ENCODE measurements around the gene CCDC85C. TPM values are rescaled to one million over a fixed set of nuclear protein-coding genes. Genes with fewer than 3 reads are reported as not detected.

The CCDC85C gene
- total RNA-seq, 1 experiment from 2014 or later, result 35.8 TPM

GRCh38 chr14:99603471-99604277, at the start of gene CCDC85C (continued):
- peak; percentile 98 for TF ChIP-seq MLX (CRISPR knock-in tag; IDR thresholded peaks at IDR 0.05)
- peak; percentile 97 for TF ChIP-seq E2F1 (CRISPR knock-in tag; IDR thresholded peaks at IDR 0.05)
- TF ChIP-seq, protein P1, sequence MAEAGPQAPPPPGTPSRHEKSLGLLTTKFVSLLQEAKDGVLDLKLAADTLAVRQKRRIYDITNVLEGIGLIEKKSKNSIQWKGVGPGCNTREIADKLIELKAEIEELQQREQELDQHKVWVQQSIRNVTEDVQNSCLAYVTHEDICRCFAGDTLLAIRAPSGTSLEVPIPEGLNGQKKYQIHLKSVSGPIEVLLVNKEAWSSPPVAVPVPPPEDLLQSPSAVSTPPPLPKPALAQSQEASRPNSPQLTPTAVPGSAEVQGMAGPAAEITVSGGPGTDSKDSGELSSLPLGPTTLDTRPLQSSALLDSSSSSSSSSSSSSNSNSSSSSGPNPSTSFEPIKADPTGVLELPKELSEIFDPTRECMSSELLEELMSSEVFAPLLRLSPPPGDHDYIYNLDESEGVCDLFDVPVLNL (CRISPR knock-in tag; IDR thresholded peaks at IDR 0.05; ENCODE audit: borderline replicate concordance, low read depth), result peak; percentile 96
- peak; percentile 84 for TF ChIP-seq ZNF317 (CRISPR knock-in tag; IDR thresholded peaks at IDR 0.05; ENCODE audit: borderline replicate concordance, low read depth)
- TF ChIP-seq USF2 (CRISPR knock-in tag; IDR thresholded peaks at IDR 0.05), result peak; percentile 39
- peak; percentile 75; the same call in 1 of the 2 replicates for TF ChIP-seq SP1 (CRISPR knock-in tag; conservative IDR thresholded peaks at IDR 0.05)
- TF ChIP-seq ETV6 (CRISPR knock-in tag; IDR thresholded peaks at IDR 0.05), result peak; percentile 99
- TF ChIP-seq ZNF219 (CRISPR knock-in tag; IDR thresholded peaks at IDR 0.05; ENCODE audit: borderline replicate concordance), result peak; percentile 97
- no peak for TF ChIP-seq OVOL2 (CRISPR knock-in tag; IDR thresholded peaks at IDR 0.05; ENCODE audit: borderline replicate concordance)
- TF ChIP-seq, protein P2, sequence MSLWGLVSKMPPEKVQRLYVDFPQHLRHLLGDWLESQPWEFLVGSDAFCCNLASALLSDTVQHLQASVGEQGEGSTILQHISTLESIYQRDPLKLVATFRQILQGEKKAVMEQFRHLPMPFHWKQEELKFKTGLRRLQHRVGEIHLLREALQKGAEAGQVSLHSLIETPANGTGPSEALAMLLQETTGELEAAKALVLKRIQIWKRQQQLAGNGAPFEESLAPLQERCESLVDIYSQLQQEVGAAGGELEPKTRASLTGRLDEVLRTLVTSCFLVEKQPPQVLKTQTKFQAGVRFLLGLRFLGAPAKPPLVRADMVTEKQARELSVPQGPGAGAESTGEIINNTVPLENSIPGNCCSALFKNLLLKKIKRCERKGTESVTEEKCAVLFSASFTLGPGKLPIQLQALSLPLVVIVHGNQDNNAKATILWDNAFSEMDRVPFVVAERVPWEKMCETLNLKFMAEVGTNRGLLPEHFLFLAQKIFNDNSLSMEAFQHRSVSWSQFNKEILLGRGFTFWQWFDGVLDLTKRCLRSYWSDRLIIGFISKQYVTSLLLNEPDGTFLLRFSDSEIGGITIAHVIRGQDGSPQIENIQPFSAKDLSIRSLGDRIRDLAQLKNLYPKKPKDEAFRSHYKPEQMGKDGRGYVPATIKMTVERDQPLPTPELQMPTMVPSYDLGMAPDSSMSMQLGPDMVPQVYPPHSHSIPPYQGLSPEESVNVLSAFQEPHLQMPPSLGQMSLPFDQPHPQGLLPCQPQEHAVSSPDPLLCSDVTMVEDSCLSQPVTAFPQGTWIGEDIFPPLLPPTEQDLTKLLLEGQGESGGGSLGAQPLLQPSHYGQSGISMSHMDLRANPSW (CRISPR knock-in tag; conservative IDR thresholded peaks at IDR 0.05; ENCODE audit: low read depth), result peak; percentile 93; the same call in 1 of the 2 replicates
- peak; percentile 91 for TF ChIP-seq HMGXB4 (CRISPR knock-in tag; IDR thresholded peaks at IDR 0.05)
- TF ChIP-seq E2F5 (CRISPR knock-in tag; IDR thresholded peaks at IDR 0.05), result peak; percentile 97
- TF ChIP-seq ZNF396 (CRISPR knock-in tag; IDR thresholded peaks at IDR 0.05; ENCODE audit: borderline replicate concordance), result no peak
- TF ChIP-seq ZBTB21 (CRISPR knock-in tag; IDR thresholded peaks at IDR 0.05; ENCODE audit: borderline replicate concordance), result peak; percentile 96
- peak; percentile 99 for TF ChIP-seq SMAD3 (CRISPR knock-in tag; IDR thresholded peaks at IDR 0.05; ENCODE audit: borderline replicate concordance)
- TF ChIP-seq SMAD4 (CRISPR knock-in tag; IDR thresholded peaks at IDR 0.05), result peak; percentile 97
- no peak for TF ChIP-seq ZNF671 (CRISPR knock-in tag; IDR thresholded peaks at IDR 0.05)
- peak; percentile 98 for TF ChIP-seq ZNF138 (CRISPR knock-in tag; conservative IDR thresholded peaks at IDR 0.05)
- no peak for TF ChIP-seq SOX15 (CRISPR knock-in tag; IDR thresholded peaks at IDR 0.05)
- TF ChIP-seq NFE2L1 (CRISPR knock-in tag; IDR thresholded peaks at IDR 0.05), result peak; percentile 98
- TF ChIP-seq ZNF423 (CRISPR knock-in tag; IDR thresholded peaks at IDR 0.05), result no peak
- TF ChIP-seq GRHL2 (CRISPR knock-in tag; IDR thresholded peaks at IDR 0.05; ENCODE audit: insufficient replicate concordance, severe bottlenecking), result no peak
- peak; percentile 98 for TF ChIP-seq ZBTB43 (CRISPR knock-in tag; IDR thresholded peaks at IDR 0.05)
- TF ChIP-seq NR2C2 (CRISPR knock-in tag; IDR thresholded peaks at IDR 0.05), result peak; percentile 89
- peak; percentile 96 for TF ChIP-seq ATF2 (CRISPR knock-in tag; IDR thresholded peaks at IDR 0.05; ENCODE audit: borderline replicate concordance, low read depth)
- no peak for TF ChIP-seq MXD4 (CRISPR knock-in tag; IDR thresholded peaks at IDR 0.05; ENCODE audit: borderline replicate concordance)
- no peak for TF ChIP-seq PRRX2 (CRISPR knock-in tag; IDR thresholded peaks at IDR 0.05)
